ENCODE measurements around the gene PARPBP. TPM values are rescaled to one million over a fixed set of nuclear protein-coding genes. Genes with fewer than 3 reads are reported as not detected.

PARPBP gene
- polyA plus RNA-seq, 3 donors = 0.68 to 1.8 (median 1.6) TPM

Small RNA genes within 50 kb of the gene (small RNA-seq; reads per million reads assigned to genes)
- gene RN7SL793P (ENCODE audit: insufficient read length, low read depth) = not detected

Other genes with a start within 250 kb of the PARPBP start
- 10 to 100 TPM; 14.0 to 49.7 (median 43.0) TPM for gene DRAM1, start 242.6 kb upstream of the PARPBP start, polyA plus RNA-seq
- gene WASHC3, start 58.2 kb upstream of the PARPBP start, polyA plus RNA-seq = 10 to 100 TPM; 26.0 to 75.8 (median 66.2) TPM
- 10 to 100 TPM; 11.1 to 23.0 (median 20.9) TPM for gene NUP37, start 69 bp upstream of the PARPBP start, polyA plus RNA-seq
- gene PMCH, start 77.7 kb downstream of the PARPBP start, polyA plus RNA-seq = not detected